Endodermal cell (in vitro differentiated cells): ENCODE measurements around the gene CCDC169. TPM values are rescaled to one million over a fixed set of nuclear protein-coding genes. Genes with fewer than 3 reads are reported as not detected.
"Not testable (repeated sequence)": the region's sequence is repeated elsewhere in the genome, so short reads cannot be mapped to it uniquely, and the experiment has no call there.

Experiments
- DNase-seq: peaks from one replicate; pipeline ENCODE4 v3.0.0-alpha.2; 2017
- H3K27ac ChIP-seq: 2 replicates; pipeline ENCODE4 v1.5.1; 2013; ENCODE audit warnings: mild to moderate bottlenecking, low read depth, low read length, moderate library complexity
- H3K27me3 ChIP-seq: 2 replicates; pipeline ENCODE4 v1.6.1; 2013; ENCODE audit warnings: mild to moderate bottlenecking, low read length, moderate library complexity; ENCODE audit not compliant: insufficient read depth, control insufficient read depth, poor library complexity, severe bottlenecking
- H3K36me3 ChIP-seq: 2 replicates; pipeline ENCODE4 v1.7.0; 2013; ENCODE audit warnings: mild to moderate bottlenecking, low read length, moderate library complexity; ENCODE audit not compliant: control insufficient read depth, insufficient read depth
- H3K4me1 ChIP-seq: one replicate; pipeline ENCODE4 v1.7.0; 2013; ENCODE audit warnings: low read length; ENCODE audit not compliant: control insufficient read depth, insufficient read depth
- H3K4me3 ChIP-seq: 2 replicates; pipeline ENCODE4 v1.5.1; 2013; ENCODE audit warnings: mild to moderate bottlenecking, low read length, moderate library complexity
- H3K9ac ChIP-seq: 2 replicates; pipeline ENCODE4 v1.6.1; 2013; ENCODE audit warnings: mild to moderate bottlenecking, low read length, moderate library complexity; ENCODE audit not compliant: poor library complexity, severe bottlenecking; ENCODE audit errors: extremely low read depth
- H3K9me3 ChIP-seq: 2 replicates; pipeline ENCODE4 v1.6.1; 2013; ENCODE audit warnings: mild to moderate bottlenecking, low read length, moderate library complexity; ENCODE audit not compliant: control insufficient read depth
- H3K27ac Mint-ChIP-seq: 2 replicates; pipeline ENCODE4 v1.8.0; 2020; ENCODE audit warnings: mixed read lengths
- H3K27me3 Mint-ChIP-seq: 2 replicates; pipeline ENCODE4 v1.8.0; 2021; ENCODE audit warnings: mild to moderate bottlenecking, mixed read lengths; ENCODE audit not compliant: insufficient read depth
- H3K36me3 Mint-ChIP-seq: 2 replicates; pipeline ENCODE4 v1.8.0; 2020; ENCODE audit warnings: low read depth, mixed read lengths
- H3K4me1 Mint-ChIP-seq: 2 replicates; pipeline ENCODE4 v1.8.0; 2020; ENCODE audit warnings: mixed read lengths
- H3K4me3 Mint-ChIP-seq: 2 replicates; pipeline ENCODE4 v1.8.0; 2020; ENCODE audit warnings: mild to moderate bottlenecking, moderate library complexity, mixed read lengths
- H3K9me3 Mint-ChIP-seq: 2 replicates; pipeline ENCODE4 v1.8.0; 2020; ENCODE audit warnings: mild to moderate bottlenecking, mixed read lengths
- WGBS, 2 experiments: methylation state at CpG; one replicate each; pipeline versions ENCODE4 v1.1.5 to v1.1.7; 2013; ENCODE audit warnings: missing lambda C conversion rate in 2 of 2, mixed read lengths in 1 of 2; ENCODE audit not compliant: insufficient coverage in 1 of 2, insufficient read length in 1 of 2; 5-methylcytosine and 5-hydroxymethylcytosine counted together
- total RNA-seq, 2 donors: library from RNA; stranded (reverse); fragmentation: NEBNext Ultra II Directional in 1 of 2; extraction: Animal tissue kit (Norgen Biotek cat#: 25700) in 1 of 2; gene quantifications; 2 replicates in 1 of 2; 3 replicates in 1 of 2; pipeline ENCODE4 v1.2.1, GENCODE V29; 2021
- TF ChIP-seq, protein P1 (sequence below): fragments of 200-600 bp; sonication (generic); conservative IDR thresholded peaks from 2 replicates; pipeline ENCODE4 v1.5.0; 2021; ENCODE audit warnings: antibody characterized with exemption, mild to moderate bottlenecking

CCDC169 gene
- total RNA-seq, 2 donors from 2014 or later: 18.2 to 26.3 TPM

DNA sequence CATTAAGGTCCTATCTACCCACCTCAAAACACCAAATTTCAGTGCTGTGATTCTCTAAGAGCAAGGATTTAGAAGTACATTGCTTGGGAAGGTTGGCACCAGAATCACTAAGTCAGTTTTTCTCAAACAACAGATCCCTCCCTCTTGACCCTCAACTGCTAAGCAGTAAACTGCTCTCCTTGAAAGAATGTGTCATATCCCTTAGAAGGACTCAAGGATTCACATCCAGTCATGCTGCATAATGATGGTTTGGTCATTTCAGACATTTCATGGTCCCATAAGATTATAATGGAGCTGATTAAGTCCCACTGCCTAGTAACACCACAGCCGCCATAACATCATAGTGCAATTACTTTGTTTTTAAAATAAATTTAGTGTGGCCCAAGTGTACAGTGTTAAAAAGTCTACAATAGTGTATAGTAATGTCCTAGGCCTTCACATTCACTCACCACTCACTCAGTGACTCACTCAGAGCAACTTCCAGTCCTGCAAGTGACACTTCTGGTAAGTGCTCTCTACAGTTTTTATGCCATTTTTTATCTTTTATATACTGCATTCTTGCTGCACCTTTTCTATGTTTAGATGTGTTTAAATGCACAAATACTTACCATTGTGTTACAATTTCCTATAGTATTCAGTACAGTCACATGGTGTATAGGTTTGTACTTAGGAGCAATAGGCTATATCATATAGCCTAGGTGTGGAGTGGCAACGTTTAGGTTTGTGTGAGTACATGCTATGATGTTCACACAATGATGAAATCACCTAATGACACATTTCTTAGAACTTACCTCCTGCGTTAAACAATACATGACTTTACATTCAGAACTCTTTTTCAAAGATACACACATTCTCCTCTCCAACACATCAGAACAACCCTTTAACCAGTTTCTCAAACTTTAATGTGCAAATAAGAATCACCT lies 15.7 kb upstream of the CCDC169 start:
- peaks cover 49% of the 10 kb centered on the region for H3K9me3 Mint-ChIP-seq
- H3K36me3 Mint-ChIP-seq: peaks cover 97% of the 10 kb centered on the region
- no peak overlapping the region for H3K9ac ChIP-seq
- no peak overlapping the region for H3K27ac Mint-ChIP-seq
- WGBS, 2 experiments: 69 to 80% methylated on average over 1 to 3 of the region's 3 CpGs
- TF ChIP-seq, protein P1, sequence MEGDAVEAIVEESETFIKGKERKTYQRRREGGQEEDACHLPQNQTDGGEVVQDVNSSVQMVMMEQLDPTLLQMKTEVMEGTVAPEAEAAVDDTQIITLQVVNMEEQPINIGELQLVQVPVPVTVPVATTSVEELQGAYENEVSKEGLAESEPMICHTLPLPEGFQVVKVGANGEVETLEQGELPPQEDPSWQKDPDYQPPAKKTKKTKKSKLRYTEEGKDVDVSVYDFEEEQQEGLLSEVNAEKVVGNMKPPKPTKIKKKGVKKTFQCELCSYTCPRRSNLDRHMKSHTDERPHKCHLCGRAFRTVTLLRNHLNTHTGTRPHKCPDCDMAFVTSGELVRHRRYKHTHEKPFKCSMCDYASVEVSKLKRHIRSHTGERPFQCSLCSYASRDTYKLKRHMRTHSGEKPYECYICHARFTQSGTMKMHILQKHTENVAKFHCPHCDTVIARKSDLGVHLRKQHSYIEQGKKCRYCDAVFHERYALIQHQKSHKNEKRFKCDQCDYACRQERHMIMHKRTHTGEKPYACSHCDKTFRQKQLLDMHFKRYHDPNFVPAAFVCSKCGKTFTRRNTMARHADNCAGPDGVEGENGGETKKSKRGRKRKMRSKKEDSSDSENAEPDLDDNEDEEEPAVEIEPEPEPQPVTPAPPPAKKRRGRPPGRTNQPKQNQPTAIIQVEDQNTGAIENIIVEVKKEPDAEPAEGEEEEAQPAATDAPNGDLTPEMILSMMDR: no peak
- no peaks in the 10 kb centered on the region for H3K27me3 Mint-ChIP-seq
- H3K27ac ChIP-seq: no peak overlapping the region
- H3K4me3 Mint-ChIP-seq: no peak overlapping the region
- no peak for DNase-seq
- no peaks in the 10 kb centered on the region for H3K4me1 Mint-ChIP-seq
- H3K4me3 ChIP-seq: no peak overlapping the region
- H3K9me3 ChIP-seq: peaks cover 49% of the 10 kb centered on the region
- H3K27me3 ChIP-seq: no peaks in the 10 kb centered on the region
- H3K4me1 ChIP-seq: no peaks in the 10 kb centered on the region
- H3K36me3 ChIP-seq: peaks cover 73% of the 10 kb centered on the region

DNA sequence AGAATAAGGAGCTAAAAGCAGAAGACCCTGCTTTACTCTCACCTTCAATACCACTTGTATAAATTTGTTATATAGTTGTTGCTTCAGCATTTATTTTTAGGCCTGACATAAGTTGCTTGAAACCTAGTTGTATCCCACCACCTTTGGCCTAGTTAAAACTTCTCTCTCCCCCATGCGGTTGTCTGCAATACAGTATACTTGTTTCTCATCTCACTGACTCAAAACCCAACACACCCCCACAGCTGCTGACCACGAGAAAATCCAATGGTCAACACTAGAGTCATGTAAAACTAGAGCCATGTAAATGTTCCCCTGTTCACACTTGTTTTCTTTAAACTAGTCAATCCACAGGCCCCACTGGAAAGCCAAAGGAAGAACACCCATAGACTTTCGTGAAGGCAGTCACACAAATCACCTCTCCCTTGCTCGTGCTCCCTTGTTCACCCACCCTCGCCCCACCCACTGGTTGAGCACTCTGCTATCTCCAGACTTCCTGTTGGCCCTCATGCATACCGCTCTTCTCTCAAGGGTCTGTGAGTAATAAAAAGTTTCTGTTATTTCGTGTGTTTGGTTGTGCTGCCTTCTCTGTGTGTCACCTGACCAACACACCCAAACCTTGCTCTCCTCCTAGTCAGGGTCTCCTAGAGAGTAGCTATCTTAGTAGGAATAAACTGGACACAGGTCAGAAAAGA lies 12.9 kb upstream of the CCDC169 start:
- no peak overlapping the region for H3K27ac Mint-ChIP-seq
- H3K36me3 ChIP-seq: peaks cover 66% of the 10 kb centered on the region
- H3K4me3 Mint-ChIP-seq: no peak overlapping the region
- no peaks in the 10 kb centered on the region for H3K27me3 Mint-ChIP-seq
- H3K27me3 ChIP-seq: no peaks in the 10 kb centered on the region
- H3K9me3 ChIP-seq: peaks cover 29% of the 10 kb centered on the region
- H3K9ac ChIP-seq: no peak overlapping the region
- H3K36me3 Mint-ChIP-seq: peaks cover 72% of the 10 kb centered on the region
- DNase-seq: no peak
- WGBS, 2 experiments: 90 to 93% methylated on average over 2 to 6 of the region's 7 CpGs
- H3K4me1 ChIP-seq: no peaks in the 10 kb centered on the region
- H3K27ac ChIP-seq: no peak overlapping the region
- H3K4me1 Mint-ChIP-seq: peaks cover 9% of the 10 kb centered on the region
- TF ChIP-seq, protein P1: no peak
- no peak overlapping the region for H3K4me3 ChIP-seq
- H3K9me3 Mint-ChIP-seq: peaks cover 22% of the 10 kb centered on the region

DNA sequence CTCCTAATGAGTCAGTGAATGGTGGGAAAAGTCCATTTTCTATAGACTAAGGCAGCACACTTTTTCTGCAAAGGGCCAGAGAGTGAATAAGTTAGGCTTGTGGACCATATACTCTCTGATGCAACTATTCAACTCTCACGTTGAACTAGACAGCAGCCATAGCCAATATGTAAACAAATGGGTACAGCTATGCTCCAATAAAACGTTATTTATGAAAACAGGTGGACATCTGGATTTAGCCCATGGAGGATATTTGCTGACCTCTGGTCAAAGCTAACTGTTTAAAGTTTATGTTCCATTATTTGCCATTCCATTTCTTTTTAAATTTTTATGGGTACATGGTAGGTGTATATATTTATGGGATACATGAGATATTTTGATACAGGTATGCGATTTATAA lies 4.7 kb upstream of the CCDC169 start:
- no peaks in the 10 kb centered on the region for H3K9me3 Mint-ChIP-seq
- Histone ChIP-seq H3K9ac (no peak overlapping the region), H3K4me1 (peaks cover 5% of the 10 kb centered on the region), H3K9me3 (no peaks in the 10 kb centered on the region), H3K36me3 (peaks cover 24% of the 10 kb centered on the region), H3K4me3 (no peak overlapping the region), H3K27me3 (no peaks in the 10 kb centered on the region), H3K27ac (no peak overlapping the region)
- no peak overlapping the region for H3K4me3 Mint-ChIP-seq
- no peak for DNase-seq
- TF ChIP-seq, protein P1: no peak
- peaks cover 35% of the 10 kb centered on the region for H3K4me1 Mint-ChIP-seq
- H3K27ac Mint-ChIP-seq: no peak overlapping the region
- peaks cover 5% of the 10 kb centered on the region for H3K36me3 Mint-ChIP-seq
- no peaks in the 10 kb centered on the region for H3K27me3 Mint-ChIP-seq
- 94% methylated on average over 2 of the region's 3 CpGs for WGBS, 2 experiments

DNA sequence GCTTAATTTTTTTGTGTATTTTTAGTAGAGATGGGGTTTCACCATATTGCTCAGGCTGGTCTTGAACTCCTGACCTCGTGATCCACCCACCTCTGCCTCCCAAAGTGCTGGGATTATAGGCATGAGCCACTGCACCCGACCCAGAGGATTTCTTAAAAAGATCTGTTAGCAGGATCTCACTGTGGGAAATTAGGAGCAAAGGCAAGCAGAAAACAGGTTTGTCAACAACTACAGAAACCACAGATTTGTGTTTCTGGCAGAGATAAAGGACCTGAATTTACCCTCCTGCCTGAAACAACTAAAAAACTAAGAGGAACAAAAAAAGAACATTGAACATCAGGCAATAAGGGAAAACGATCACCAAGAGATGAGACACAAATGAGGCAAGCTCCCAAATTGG lies 1.9 kb upstream of the CCDC169 start:
- H3K4me1 ChIP-seq, H3K4me3 Mint-ChIP-seq, H3K9ac ChIP-seq, H3K27me3 ChIP-seq, H3K9me3 ChIP-seq, H3K27ac ChIP-seq, DNase-seq, H3K4me3 ChIP-seq, H3K9me3 Mint-ChIP-seq, H3K27me3 Mint-ChIP-seq: not testable (repeated sequence)
- peaks cover 12% of the 10 kb centered on the region for H3K36me3 Mint-ChIP-seq
- H3K36me3 ChIP-seq: peaks cover 18% of the 10 kb centered on the region
- WGBS, 2 experiments: 86 to 91% methylated on average over 3 of the region's 3 CpGs
- peak overlapping the region; percentile 98 for H3K27ac Mint-ChIP-seq
- peaks cover 26% of the 10 kb centered on the region for H3K4me1 Mint-ChIP-seq
